Endothelial cell of umbilical vein (primary cell): Measurements from ENCODE around the gene TNKS1BP1.

Source experiments
- CTCF ChIP-seq, 2 donors: IDR thresholded peaks; 1 replicate in 1 of 2; 2 replicates in 1 of 2; pipeline ENCODE4 v1.5.1; 2011; ENCODE audit warnings: low read length in 2 of 2, mild to moderate bottlenecking in 2 of 2, moderate library complexity in 2 of 2, control low read depth in 1 of 2, inconsistent platforms in 1 of 2, low read depth in 1 of 2; ENCODE audit not compliant: insufficient read depth in 1 of 2; ENCODE audit errors: extremely low read depth in 1 of 2
- EZH2 ChIP-seq: IDR thresholded peaks from 2 replicates; pipeline ENCODE4 v1.6.1; 2012; ENCODE audit warnings: borderline replicate concordance, low read depth, mild to moderate bottlenecking, moderate library complexity, low read length, inconsistent platforms; ENCODE audit not compliant: severe bottlenecking
- JUN ChIP-seq: IDR thresholded peaks from 2 replicates; pipeline ENCODE4 v1.6.1; 2011; ENCODE audit warnings: borderline replicate concordance, low read depth; ENCODE audit not compliant: insufficient read length, insufficient read depth
- MAX ChIP-seq: IDR thresholded peaks from 2 replicates; pipeline ENCODE4 v1.6.1; 2011; ENCODE audit not compliant: insufficient read depth, insufficient read length
- POLR2A ChIP-seq: IDR thresholded peaks from 2 replicates; pipeline ENCODE4 v1.6.1; 2012; ENCODE audit warnings: low read depth, mild to moderate bottlenecking, control low read depth, low read length
- POLR2AphosphoS5 ChIP-seq: IDR thresholded peaks from 2 replicates; pipeline ENCODE4 v1.6.1; 2012; ENCODE audit warnings: low read depth, mild to moderate bottlenecking, control low read depth, low read length, moderate library complexity; ENCODE audit not compliant: insufficient read depth

- TF ChIP-seq MAX (no peak), CTCF (IDR thresholded peaks at IDR 0.05; ENCODE audit: extremely low read depth in 1 of 2, insufficient read depth in 1 of 2, low read depth in 1 of 2, low read length in 2 of 2) (no peak), POLR2AphosphoS5 (peak; percentile 8), EZH2 (no peak), POLR2A (no peak), JUN (no peak)
Observed at GRCh38 chr11:57297221-57297620, 27.5 kb downstream of the TNKS1BP1 start.
